ENCODE data around the gene COQ4.

COQ4 gene

DNA sequence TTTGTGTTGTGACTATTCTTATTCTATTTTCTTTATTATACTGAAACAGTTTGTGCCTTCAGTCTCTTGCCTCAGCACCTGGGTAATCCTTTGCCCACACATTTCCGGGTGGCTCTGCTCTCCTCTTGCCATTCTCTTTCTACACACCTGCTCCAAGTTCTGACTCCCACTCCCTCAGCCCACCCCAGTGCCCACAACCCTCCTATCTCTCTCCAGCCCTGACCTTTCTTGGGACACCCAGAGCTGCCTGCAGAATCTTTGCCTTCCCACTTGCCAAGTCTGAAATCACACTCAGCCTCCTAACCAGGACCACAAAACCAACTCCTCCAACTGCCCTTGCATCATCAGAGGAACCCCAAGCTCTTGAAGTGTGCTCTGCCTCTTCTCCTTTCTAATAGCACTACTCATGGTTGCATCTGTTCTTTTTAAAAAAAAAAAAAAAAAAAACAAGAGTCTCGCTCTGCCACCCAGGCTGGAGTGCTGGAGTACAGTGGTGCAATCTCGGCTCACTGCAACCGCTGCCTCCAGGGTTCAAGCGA lies 42.5 kb upstream of the COQ4 start:
- Histone ChIP-seq H3K9me3 (ENCODE audit: severe bottlenecking) (no peaks in the 10 kb centered on the region), H3K27me3 (ENCODE audit: insufficient read depth, low read depth, severe bottlenecking) (no peaks in the 10 kb centered on the region), H3K27ac (no peak overlapping the region), H3K4me3 (ENCODE audit: low read depth, low read length) (no peak overlapping the region), H3K36me3 (peaks cover under 1% of the 10 kb centered on the region; the same call in 1 of the 2 replicates)
- TF ChIP-seq, protein P1, sequence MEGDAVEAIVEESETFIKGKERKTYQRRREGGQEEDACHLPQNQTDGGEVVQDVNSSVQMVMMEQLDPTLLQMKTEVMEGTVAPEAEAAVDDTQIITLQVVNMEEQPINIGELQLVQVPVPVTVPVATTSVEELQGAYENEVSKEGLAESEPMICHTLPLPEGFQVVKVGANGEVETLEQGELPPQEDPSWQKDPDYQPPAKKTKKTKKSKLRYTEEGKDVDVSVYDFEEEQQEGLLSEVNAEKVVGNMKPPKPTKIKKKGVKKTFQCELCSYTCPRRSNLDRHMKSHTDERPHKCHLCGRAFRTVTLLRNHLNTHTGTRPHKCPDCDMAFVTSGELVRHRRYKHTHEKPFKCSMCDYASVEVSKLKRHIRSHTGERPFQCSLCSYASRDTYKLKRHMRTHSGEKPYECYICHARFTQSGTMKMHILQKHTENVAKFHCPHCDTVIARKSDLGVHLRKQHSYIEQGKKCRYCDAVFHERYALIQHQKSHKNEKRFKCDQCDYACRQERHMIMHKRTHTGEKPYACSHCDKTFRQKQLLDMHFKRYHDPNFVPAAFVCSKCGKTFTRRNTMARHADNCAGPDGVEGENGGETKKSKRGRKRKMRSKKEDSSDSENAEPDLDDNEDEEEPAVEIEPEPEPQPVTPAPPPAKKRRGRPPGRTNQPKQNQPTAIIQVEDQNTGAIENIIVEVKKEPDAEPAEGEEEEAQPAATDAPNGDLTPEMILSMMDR (IDR thresholded peaks at IDR 0.05; ENCODE audit: low read depth, low read length) = no peak
- DNase-seq = no peak

DNA sequence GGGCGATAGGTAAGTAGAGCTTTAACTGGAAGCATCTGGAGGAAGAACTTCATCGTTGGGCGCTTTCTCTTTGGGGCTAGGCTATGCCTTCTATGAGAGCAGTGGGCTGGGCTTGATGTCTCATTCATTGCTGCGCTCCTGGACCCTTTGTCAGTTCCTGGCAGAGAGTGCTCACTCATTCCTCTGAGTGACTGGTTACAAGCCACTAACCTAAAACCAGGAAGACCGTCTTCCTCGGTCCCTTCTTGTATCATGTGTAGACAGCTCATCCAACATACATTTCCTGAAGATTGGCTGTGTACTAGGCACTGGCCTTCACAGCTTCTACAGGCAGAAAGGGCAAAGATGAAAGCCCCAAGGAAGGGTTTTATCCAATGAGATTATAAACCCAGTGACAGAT lies 40.1 kb upstream of the COQ4 start:
- DNase-seq = no peak
- H3K9me3 ChIP-seq (ENCODE audit: severe bottlenecking) = no peaks in the 10 kb centered on the region
- H3K27ac ChIP-seq = peak overlapping the region; percentile 69
- H3K4me3 ChIP-seq (ENCODE audit: low read depth, low read length) = no peak overlapping the region
- peaks cover 17% of the 10 kb centered on the region for H3K36me3 ChIP-seq
- no peaks in the 10 kb centered on the region for H3K27me3 ChIP-seq (ENCODE audit: insufficient read depth, low read depth, severe bottlenecking)
- TF ChIP-seq, protein P1 (IDR thresholded peaks at IDR 0.05; ENCODE audit: low read depth, low read length) = no peak

DNA sequence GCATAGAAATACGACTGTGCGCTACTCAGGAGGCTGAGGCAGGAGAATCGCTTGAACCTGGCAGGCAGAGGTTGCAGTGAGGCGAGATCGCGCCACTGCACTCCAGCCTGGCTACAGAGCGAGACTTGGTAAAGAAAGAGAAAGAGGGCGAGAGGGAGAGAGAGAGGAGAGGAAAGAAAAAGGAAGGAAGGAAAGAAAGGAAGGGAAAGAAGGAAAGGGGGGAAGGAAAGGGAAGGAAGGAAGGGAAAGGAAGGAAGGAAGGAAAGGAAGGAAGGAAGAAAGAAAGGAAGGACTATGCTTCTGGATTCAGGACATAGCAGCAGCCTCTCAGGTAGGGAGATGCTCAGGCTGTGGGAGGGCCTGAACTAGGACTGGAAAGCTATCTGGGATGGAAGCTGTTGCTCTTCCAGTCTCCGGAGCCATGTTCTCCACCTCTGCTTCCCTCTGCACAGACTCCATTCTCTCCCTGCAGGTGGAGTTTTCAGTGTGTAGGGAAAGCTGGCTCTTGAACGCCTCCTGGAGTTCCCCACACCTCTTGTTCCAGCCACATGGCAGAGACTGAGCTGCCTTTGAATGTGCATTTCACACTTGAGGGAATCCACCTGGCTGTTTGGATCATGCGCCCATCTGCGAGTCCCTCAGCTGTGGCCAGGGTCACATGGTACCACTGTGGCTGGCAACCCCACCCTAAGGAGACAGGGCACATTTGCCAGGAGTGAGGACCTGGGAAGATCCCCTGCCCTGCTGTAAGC lies 37.4 kb upstream of the COQ4 start:
- no peaks in the 10 kb centered on the region for H3K9me3 ChIP-seq (ENCODE audit: severe bottlenecking)
- H3K27me3 ChIP-seq (ENCODE audit: insufficient read depth, low read depth, severe bottlenecking) = no peaks in the 10 kb centered on the region
- H3K36me3 ChIP-seq = peaks cover 37% of the 10 kb centered on the region
- TF ChIP-seq, protein P1 (IDR thresholded peaks at IDR 0.05; ENCODE audit: low read depth, low read length) = no peak
- no peak for DNase-seq
- no peak overlapping the region for H3K27ac ChIP-seq
- H3K4me3 ChIP-seq (ENCODE audit: low read depth, low read length) = no peak overlapping the region

DNA sequence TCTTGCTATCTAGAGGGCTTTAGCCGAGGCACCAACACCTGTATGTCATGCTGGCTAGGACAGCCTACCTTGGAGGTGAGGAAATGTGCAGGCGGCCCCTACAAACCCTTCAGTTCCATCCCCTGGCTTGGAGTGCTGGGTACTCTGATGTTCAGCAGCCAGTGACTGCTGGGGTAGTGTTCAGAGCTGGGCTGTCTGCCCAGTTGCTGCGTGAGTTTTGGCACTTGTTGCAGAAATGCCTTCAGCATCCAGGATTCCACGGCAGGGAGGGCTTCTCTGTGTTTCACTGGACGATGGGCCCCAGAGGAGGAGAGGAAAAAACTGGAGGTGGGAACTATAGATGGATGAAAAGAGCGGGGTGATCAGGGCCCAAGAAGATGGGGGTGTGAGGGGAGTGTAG lies 36.2 kb upstream of the COQ4 start:
- no peaks in the 10 kb centered on the region for H3K27me3 ChIP-seq (ENCODE audit: insufficient read depth, low read depth, severe bottlenecking)
- no peaks in the 10 kb centered on the region for H3K9me3 ChIP-seq (ENCODE audit: severe bottlenecking)
- H3K36me3 ChIP-seq = peaks cover 40% of the 10 kb centered on the region
- no peak for DNase-seq
- TF ChIP-seq, protein P1 (IDR thresholded peaks at IDR 0.05; ENCODE audit: low read depth, low read length) = no peak
- no peak overlapping the region for H3K4me3 ChIP-seq (ENCODE audit: low read depth, low read length)
- no peak overlapping the region for H3K27ac ChIP-seq

DNA sequence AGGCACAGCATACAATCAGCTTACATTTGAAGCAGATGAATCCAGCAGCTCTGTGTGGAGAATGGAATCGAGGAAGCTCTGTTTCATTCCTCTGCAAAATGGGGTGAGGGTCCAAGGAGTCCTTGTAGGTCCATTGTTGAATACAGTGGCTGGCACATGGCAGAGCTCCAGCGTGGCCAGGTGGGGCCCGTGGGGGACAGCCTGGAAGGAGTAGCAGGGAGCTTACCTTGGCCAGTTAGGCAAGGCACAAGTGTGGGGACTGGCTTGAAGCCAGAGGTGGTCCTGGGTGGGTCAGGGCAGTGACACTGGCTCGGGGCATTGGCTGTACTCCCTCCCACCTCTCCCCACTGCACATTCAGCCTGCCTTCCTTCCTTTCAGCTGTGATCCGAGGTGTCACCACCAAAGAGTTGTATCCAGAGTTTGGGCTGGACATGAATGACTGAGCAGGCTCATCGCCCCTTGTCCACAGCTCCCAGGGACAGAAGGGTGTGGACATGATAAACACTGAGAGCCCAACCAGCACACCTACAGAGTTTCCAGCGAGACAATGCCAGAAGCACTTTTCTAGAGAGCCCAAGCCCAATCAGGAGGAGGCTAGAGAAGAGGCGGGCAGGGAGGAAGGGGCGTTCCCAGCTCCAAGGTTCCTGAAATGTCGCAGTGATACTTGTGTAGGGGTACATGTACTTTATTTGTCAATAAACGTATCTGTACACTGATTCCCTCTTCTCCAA lies 34.2 kb upstream of the COQ4 start:
- no peak for DNase-seq

More for the DNA sequence above, 34.2 kb upstream of the COQ4 start:
- peaks cover 49% of the 10 kb centered on the region for H3K36me3 ChIP-seq
- no peak overlapping the region for H3K27ac ChIP-seq
- TF ChIP-seq, protein P1 (IDR thresholded peaks at IDR 0.05; ENCODE audit: low read depth, low read length) = no peak
- no peaks in the 10 kb centered on the region for H3K27me3 ChIP-seq (ENCODE audit: insufficient read depth, low read depth, severe bottlenecking)
- H3K4me3 ChIP-seq (ENCODE audit: low read depth, low read length) = no peak overlapping the region
- H3K9me3 ChIP-seq (ENCODE audit: severe bottlenecking) = no peaks in the 10 kb centered on the region

Measured in WERI-Rb-1 (cell line).